ENCODE results near the gene TRIM75. TPM values are rescaled to one million over a fixed set of nuclear protein-coding genes. Genes with fewer than 3 reads are reported as not detected.

The TRIM75 gene
- total and polyA plus RNA-seq, 2 donors from 2014 or later, result not detected

GRCh38 chr4:165094873-165095272 lies 41.2 kb downstream of the TRIM75 start:
- Histone ChIP-seq H3K9me3 (ENCODE audit: control insufficient read depth in 2 of 3, insufficient read depth in 1 of 3, low read length in 3 of 3) (no peaks in the 10 kb centered on the region), H3K4me1 (ENCODE audit: control insufficient read depth in 2 of 3, insufficient read depth in 2 of 3, low read depth in 1 of 3, low read length in 3 of 3) (no peaks in the 10 kb centered on the region), H3K4me3 (ENCODE audit: low read length in 3 of 3) (no peak overlapping the region), H3K9ac (ENCODE audit: low read length in 3 of 3) (no peak overlapping the region), H3K36me3 (ENCODE audit: control insufficient read depth in 2 of 3, insufficient read depth in 3 of 3, low read length in 3 of 3) (peaks cover 0 to 7% (median 3%) of the 10 kb centered on the region in 3 donors), H3K27me3 (ENCODE audit: control insufficient read depth, insufficient read depth, low read length) (no peaks in the 10 kb centered on the region), H3K27ac (ENCODE audit: low read depth in 2 of 2, low read length in 2 of 2) (no peak overlapping the region)
- TF ChIP-seq, protein P1, sequence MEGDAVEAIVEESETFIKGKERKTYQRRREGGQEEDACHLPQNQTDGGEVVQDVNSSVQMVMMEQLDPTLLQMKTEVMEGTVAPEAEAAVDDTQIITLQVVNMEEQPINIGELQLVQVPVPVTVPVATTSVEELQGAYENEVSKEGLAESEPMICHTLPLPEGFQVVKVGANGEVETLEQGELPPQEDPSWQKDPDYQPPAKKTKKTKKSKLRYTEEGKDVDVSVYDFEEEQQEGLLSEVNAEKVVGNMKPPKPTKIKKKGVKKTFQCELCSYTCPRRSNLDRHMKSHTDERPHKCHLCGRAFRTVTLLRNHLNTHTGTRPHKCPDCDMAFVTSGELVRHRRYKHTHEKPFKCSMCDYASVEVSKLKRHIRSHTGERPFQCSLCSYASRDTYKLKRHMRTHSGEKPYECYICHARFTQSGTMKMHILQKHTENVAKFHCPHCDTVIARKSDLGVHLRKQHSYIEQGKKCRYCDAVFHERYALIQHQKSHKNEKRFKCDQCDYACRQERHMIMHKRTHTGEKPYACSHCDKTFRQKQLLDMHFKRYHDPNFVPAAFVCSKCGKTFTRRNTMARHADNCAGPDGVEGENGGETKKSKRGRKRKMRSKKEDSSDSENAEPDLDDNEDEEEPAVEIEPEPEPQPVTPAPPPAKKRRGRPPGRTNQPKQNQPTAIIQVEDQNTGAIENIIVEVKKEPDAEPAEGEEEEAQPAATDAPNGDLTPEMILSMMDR (IDR thresholded peaks at IDR 0.05; ENCODE audit: borderline replicate concordance, extremely low read depth, insufficient read depth), result no peak
- intact Hi-C loops (cut with DNase I), result no loop called here
- DNase-seq (no peak), FAIRE-seq (no peak)

GRCh38 chr4:165095291-165095690 lies 41.6 kb downstream of the TRIM75 start:
- intact Hi-C loops (cut with DNase I), result no loop called here
- Histone ChIP-seq H3K36me3 (ENCODE audit: control insufficient read depth in 2 of 3, insufficient read depth in 3 of 3, low read length in 3 of 3) (peaks cover 0 to 7% (median 3%) of the 10 kb centered on the region in 3 donors), H3K4me3 (ENCODE audit: low read length in 3 of 3) (no peak overlapping the region), H3K4me1 (ENCODE audit: control insufficient read depth in 2 of 3, insufficient read depth in 2 of 3, low read depth in 1 of 3, low read length in 3 of 3) (no peaks in the 10 kb centered on the region), H3K9me3 (ENCODE audit: control insufficient read depth in 2 of 3, insufficient read depth in 1 of 3, low read length in 3 of 3) (no peaks in the 10 kb centered on the region), H3K9ac (ENCODE audit: low read length in 3 of 3) (no peak overlapping the region), H3K27me3 (ENCODE audit: control insufficient read depth, insufficient read depth, low read length) (no peaks in the 10 kb centered on the region), H3K27ac (ENCODE audit: low read depth in 2 of 2, low read length in 2 of 2) (no peak overlapping the region)
- DNase-seq (no peak), FAIRE-seq (no peak)
- TF ChIP-seq, protein P1 (IDR thresholded peaks at IDR 0.05; ENCODE audit: borderline replicate concordance, extremely low read depth, insufficient read depth), result no peak

DNA sequence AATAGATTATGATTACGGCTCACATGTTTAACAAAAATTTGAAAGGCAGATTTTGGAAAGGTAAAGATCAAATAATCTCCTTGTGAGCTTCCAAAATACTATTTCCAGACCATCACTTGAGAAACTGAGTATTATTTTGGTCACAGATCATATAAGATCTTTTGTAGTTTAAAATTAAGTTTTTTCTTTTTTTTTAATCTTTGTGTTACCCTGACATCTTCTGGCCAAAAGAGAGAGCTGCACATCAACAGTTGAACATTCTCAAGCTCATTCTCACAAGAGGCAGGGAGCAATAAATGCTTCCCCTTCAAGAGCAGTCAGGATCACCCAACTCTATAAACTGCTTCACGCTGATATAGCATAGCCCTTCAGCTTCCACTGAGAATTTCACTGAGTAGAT lies 43.1 kb downstream of the TRIM75 start:
- TF ChIP-seq, protein P1 (IDR thresholded peaks at IDR 0.05; ENCODE audit: borderline replicate concordance, extremely low read depth, insufficient read depth), result peak; percentile 34
- H3K9me3 ChIP-seq (ENCODE audit: control insufficient read depth in 2 of 3, insufficient read depth in 1 of 3, low read length in 3 of 3), result no peaks in the 10 kb centered on the region
- no peak overlapping the region for H3K27ac ChIP-seq (ENCODE audit: low read depth in 2 of 2, low read length in 2 of 2)
- H3K36me3 ChIP-seq (ENCODE audit: control insufficient read depth in 2 of 3, insufficient read depth in 3 of 3, low read length in 3 of 3), result peaks cover 0 to 11% (median 7%) of the 10 kb centered on the region in 3 donors
- H3K4me1 ChIP-seq (ENCODE audit: control insufficient read depth in 2 of 3, insufficient read depth in 2 of 3, low read depth in 1 of 3, low read length in 3 of 3), result no peaks in the 10 kb centered on the region
- no peak for FAIRE-seq
- intact Hi-C loops (cut with DNase I), result no loop called here
- peak in 2 of 5 donors; percentile 39 to 56 for DNase-seq
- H3K9ac ChIP-seq (ENCODE audit: low read length in 3 of 3), result no peak overlapping the region
- H3K4me3 ChIP-seq (ENCODE audit: low read length in 3 of 3), result no peak overlapping the region
- no peaks in the 10 kb centered on the region for H3K27me3 ChIP-seq (ENCODE audit: control insufficient read depth, insufficient read depth, low read length)

- no peak overlapping the region for H3K27ac ChIP-seq (ENCODE audit: low read depth in 2 of 2, low read length in 2 of 2)
- DNase-seq (no peak), FAIRE-seq (no peak)
- H3K9ac ChIP-seq (ENCODE audit: low read length in 3 of 3), result no peak overlapping the region
- H3K9me3 ChIP-seq (ENCODE audit: control insufficient read depth in 2 of 3, insufficient read depth in 1 of 3, low read length in 3 of 3), result no peaks in the 10 kb centered on the region
- intact Hi-C loops (cut with DNase I), result no loop called here
- no peak overlapping the region for H3K4me3 ChIP-seq (ENCODE audit: low read length in 3 of 3)
- peaks cover 0 to 11% (median 8%) of the 10 kb centered on the region in 3 donors for H3K36me3 ChIP-seq (ENCODE audit: control insufficient read depth in 2 of 3, insufficient read depth in 3 of 3, low read length in 3 of 3)
- no peaks in the 10 kb centered on the region for H3K27me3 ChIP-seq (ENCODE audit: control insufficient read depth, insufficient read depth, low read length)
- H3K4me1 ChIP-seq (ENCODE audit: control insufficient read depth in 2 of 3, insufficient read depth in 2 of 3, low read depth in 1 of 3, low read length in 3 of 3), result peaks cover 0 to 3% (median 0%) of the 10 kb centered on the region in 3 donors
- TF ChIP-seq, protein P1 (IDR thresholded peaks at IDR 0.05; ENCODE audit: borderline replicate concordance, extremely low read depth, insufficient read depth), result no peak
Observed at GRCh38 chr4:165101641-165102040, 48.0 kb downstream of the TRIM75 start.
